ENCODE data around the gene ANKMY1. TPM values are rescaled to one million over a fixed set of nuclear protein-coding genes. Genes with fewer than 3 reads are reported as not detected.

Gene ANKMY1
- total RNA-seq, 2 experiments from 2014 or later: 28.2 to 31.5 TPM

DNA sequence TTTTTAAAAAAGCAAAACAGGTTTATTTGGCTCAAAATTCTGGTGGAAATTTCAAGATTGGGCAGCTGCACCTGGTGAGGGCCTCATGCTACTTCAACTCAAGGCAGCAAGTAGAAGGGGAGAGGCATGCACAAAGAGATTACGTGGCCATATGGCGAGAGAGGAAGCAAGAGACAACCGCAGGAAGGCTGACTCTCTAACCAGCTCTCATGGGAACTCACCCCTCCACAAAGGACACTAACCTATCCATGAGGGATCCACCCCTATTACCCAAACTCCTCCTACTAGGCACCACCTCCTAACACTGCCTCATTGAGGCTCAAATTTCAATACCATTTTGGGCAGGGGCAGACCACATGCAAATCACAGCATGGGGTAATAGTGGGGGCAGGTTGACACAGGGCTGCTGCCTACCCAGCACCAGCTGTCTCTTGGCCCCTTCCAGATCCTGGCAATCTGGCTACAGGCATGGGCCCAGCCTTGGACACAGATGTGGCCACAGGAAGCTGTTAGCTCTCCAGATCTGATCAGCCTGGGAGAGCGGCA lies 26.8 kb upstream of the ANKMY1 start:
- DNase-seq: no peak
- H3K36me3 Mint-ChIP-seq (ENCODE audit: low read depth): peaks cover 34% of the 10 kb centered on the region
- peak overlapping the region; percentile 84 for H3K4me3 Mint-ChIP-seq
- ChIA-PET CTCF (interaction anchor here (5.0 to 7.0 kb wide), 2 partner anchors 19 to 70 kb away, joined by 41 to 98 read pairs; no protein-coding TSS in a partner anchor), POLR2A (interaction anchor here (0.9 to 6.6 kb wide), 4 partner anchors 9 to 36 kb away, joined by 3 to 127 read pairs (median 62); partner anchors contain the start of gene DUSP28)
- H3K27me3 Mint-ChIP-seq: no peaks in the 10 kb centered on the region
- H3K9me3 Mint-ChIP-seq: no peaks in the 10 kb centered on the region
- H3K4me1 Mint-ChIP-seq: peaks cover 67% of the 10 kb centered on the region
- peak overlapping the region; percentile 55 for H3K27ac Mint-ChIP-seq

DNA sequence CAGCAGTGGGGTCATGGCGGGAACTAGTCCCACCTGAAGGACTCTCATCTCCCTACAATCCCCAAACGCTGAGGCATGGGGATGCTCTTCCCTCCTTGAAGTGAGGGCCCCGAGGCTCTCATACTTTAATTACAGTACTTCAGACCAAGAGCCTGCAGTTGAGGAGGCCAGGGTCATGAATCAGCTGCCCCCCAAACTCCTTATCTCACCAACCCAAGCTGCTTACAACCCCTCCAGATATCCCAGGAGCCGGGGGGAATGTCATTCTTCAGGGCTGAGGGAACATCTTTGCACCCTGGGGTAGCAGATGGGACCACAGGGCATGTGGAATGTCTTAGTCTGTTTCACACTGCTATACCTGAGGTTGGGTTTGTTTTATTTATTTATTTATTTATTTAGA lies 26.0 kb upstream of the ANKMY1 start:
- Mint-ChIP-seq H3K9me3 (no peaks in the 10 kb centered on the region), H3K36me3 (ENCODE audit: low read depth) (peaks cover 35% of the 10 kb centered on the region), H3K4me1 (peaks cover 70% of the 10 kb centered on the region), H3K4me3 (no peak overlapping the region), H3K27ac (no peak overlapping the region), H3K27me3 (no peaks in the 10 kb centered on the region)
- POLR2A ChIA-PET: interaction anchor here (0.9 to 6.6 kb wide), 3 partner anchors 9 to 22 kb away, joined by 3 to 127 read pairs (median 74); partner anchors contain the start of gene DUSP28
- no peak for DNase-seq
- CTCF ChIA-PET: no interaction called here

DNA sequence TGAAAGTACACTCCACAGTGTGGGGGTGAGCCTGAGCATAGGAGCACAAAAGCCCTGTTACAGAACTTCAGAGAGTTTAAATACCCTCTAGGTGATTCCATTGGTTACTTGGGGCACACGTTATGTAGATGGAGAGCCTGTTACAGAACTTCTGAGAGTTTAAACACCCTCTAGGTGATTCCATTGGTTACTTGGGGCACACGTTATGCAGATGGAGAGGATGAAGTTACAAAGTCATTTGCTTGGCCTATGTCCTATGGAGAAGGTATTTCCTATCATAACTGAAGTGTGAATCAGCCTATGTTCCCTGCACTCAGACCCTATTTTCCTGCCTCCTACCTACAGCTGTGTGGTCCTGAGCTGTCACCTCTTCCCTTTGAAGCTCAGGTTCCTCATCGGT lies 25.0 kb upstream of the ANKMY1 start:
- ChIA-PET POLR2A (interaction anchor here (0.6 to 1.8 kb wide), 2 partner anchors 14 to 17 kb away, joined by 3 to 6 read pairs; no protein-coding TSS in a partner anchor), CTCF (interaction anchor here (1.9 kb wide), 1 partner anchor 16 kb away, joined by 11 read pairs; no protein-coding TSS in a partner anchor)
- Mint-ChIP-seq H3K36me3 (ENCODE audit: low read depth) (peaks cover 35% of the 10 kb centered on the region), H3K9me3 (no peaks in the 10 kb centered on the region), H3K27ac (no peak overlapping the region), H3K4me1 (peaks cover 67% of the 10 kb centered on the region), H3K4me3 (no peak overlapping the region), H3K27me3 (no peaks in the 10 kb centered on the region)
- no peak for DNase-seq

DNA sequence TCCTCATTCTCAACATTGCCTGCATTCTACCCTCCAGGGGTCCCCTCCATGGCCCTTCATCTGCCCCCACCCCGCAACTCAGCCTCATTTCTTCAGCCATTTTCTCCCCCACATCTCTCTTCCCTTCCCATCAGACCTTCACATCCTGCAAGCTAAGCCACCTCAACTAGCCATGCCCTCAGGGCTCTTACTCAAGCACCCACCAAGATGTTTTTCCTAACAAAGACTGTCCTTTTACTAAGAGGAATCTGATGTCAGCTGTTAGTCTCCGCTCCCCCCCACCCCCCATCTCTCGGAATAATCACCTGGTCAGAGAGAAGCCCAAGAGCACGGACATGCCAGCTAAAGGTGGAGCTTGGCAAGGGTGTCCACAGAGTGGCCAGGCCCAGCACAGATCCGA lies 24.0 kb upstream of the ANKMY1 start:
- Mint-ChIP-seq H3K27ac (no peak overlapping the region), H3K4me3 (no peak overlapping the region), H3K36me3 (ENCODE audit: low read depth) (peaks cover 36% of the 10 kb centered on the region), H3K9me3 (no peaks in the 10 kb centered on the region), H3K4me1 (peaks cover 61% of the 10 kb centered on the region), H3K27me3 (no peaks in the 10 kb centered on the region)
- no peak for DNase-seq
- ChIA-PET CTCF (interaction anchor here (1.9 kb wide), 1 partner anchor 15 kb away, joined by 11 read pairs; no protein-coding TSS in a partner anchor), POLR2A (interaction anchor here (1.8 kb wide), 1 partner anchor 16 kb away, joined by 6 read pairs; no protein-coding TSS in a partner anchor)

- no peak overlapping the region for H3K4me3 Mint-ChIP-seq
- no peaks in the 10 kb centered on the region for H3K27me3 Mint-ChIP-seq
- H3K9me3 Mint-ChIP-seq: no peaks in the 10 kb centered on the region
- peak; percentile 88 for DNase-seq
- peak overlapping the region; percentile 79 for H3K27ac Mint-ChIP-seq
- peaks cover 51% of the 10 kb centered on the region for H3K4me1 Mint-ChIP-seq
- CTCF ChIA-PET: interaction anchor here (1.0 to 2.6 kb wide), 10 partner anchors 8 to 76 kb away, joined by 3 to 57 read pairs (median 10); partner anchors contain the start of genes DUSP28 and RNPEPL1
- POLR2A ChIA-PET: interaction anchor here (0.8 to 2.2 kb wide), 6 partner anchors 11 to 66 kb away, joined by 4 to 65 read pairs (median 12); partner anchors contain the start of gene DUSP28
- peaks cover 37% of the 10 kb centered on the region for H3K36me3 Mint-ChIP-seq (ENCODE audit: low read depth)
Measured at GRCh38 chr2:240579771-240580614, 22.2 kb upstream of the ANKMY1 start.

DNA sequence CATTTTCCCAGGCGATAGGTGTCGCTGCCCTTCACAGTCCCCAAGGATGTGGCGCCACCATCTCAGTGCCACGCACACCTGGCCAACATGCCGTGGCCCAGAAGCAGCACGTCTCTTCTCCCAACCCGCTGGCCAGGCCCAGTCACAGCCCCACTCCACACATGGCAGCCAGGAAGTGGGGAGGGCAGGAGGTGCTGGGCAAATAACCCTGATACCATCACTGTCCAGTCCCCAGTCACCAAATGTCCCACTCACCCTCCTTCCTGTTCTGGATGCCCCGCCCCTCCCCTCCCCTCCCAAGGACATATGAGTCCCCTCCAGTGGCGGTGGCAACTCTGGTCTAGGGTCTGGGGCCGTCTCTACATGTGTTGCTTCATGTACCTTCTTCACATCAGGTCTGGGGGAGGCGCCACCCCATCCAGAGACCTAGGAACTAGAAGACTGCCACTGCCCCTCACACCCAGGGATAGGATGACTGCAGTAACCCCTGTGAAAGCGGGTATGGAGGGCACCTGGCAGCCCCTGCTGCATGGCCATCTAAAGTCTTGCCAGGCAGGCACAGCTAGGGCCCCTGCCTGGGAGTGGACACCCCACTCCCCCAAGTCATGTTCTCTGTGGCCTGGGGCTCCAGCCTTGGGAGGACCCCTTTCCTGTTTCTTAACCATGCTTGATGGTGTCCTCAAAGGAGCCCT lies 21.4 kb upstream of the ANKMY1 start:
- Mint-ChIP-seq H3K27ac (peak overlapping the region; percentile 79), H3K4me3 (no peak overlapping the region), H3K36me3 (ENCODE audit: low read depth) (peaks cover 43% of the 10 kb centered on the region), H3K4me1 (peaks cover 44% of the 10 kb centered on the region), H3K27me3 (no peaks in the 10 kb centered on the region), H3K9me3 (no peaks in the 10 kb centered on the region)
- CTCF ChIA-PET: interaction anchor here (0.5 to 2.6 kb wide), 12 partner anchors 8 to 1322 kb away, joined by 3 to 57 read pairs (median 8); partner anchors contain the start of genes DUSP28 and RNPEPL1
- POLR2A ChIA-PET: interaction anchor here (0.8 to 2.2 kb wide), 6 partner anchors 10 to 65 kb away, joined by 4 to 65 read pairs (median 12); partner anchors contain the start of gene DUSP28
- DNase-seq: no peak

DNA sequence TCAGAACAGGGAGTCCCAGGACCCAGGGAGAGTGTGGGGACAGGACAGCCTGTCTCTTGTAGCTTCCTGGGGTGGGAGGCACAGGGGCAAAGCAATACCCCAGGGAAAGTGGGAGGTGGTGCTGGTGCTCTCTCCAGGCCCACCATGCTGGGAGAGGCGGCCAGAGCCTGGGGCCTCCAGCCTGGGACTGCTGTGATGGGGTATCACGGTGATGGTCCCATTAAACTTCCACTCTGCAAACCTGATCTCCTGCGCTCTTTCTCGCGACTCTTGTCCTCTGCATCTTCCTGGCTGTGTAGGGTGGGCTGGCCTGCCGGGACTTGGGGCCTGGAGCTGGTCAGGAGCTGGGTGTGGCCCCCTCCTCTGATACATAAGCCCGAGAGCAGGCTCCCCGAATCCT lies 20.7 kb upstream of the ANKMY1 start:
- ChIA-PET CTCF (interaction anchor here (1.0 to 2.6 kb wide), 2 partner anchors 9 to 13 kb away, joined by 3 to 57 read pairs; no protein-coding TSS in a partner anchor), POLR2A (interaction anchor here (1.0 to 3.8 kb wide), 4 partner anchors 8 to 18 kb away, joined by 3 to 18 read pairs (median 9); partner anchors contain the start of genes CAPN10 and RNPEPL1)
- no peaks in the 10 kb centered on the region for H3K27me3 Mint-ChIP-seq
- peaks cover 43% of the 10 kb centered on the region for H3K36me3 Mint-ChIP-seq (ENCODE audit: low read depth)
- peaks cover 40% of the 10 kb centered on the region for H3K4me1 Mint-ChIP-seq
- H3K4me3 Mint-ChIP-seq: no peak overlapping the region
- no peak for DNase-seq
- peak overlapping the region; percentile 79 for H3K27ac Mint-ChIP-seq
- H3K9me3 Mint-ChIP-seq: no peaks in the 10 kb centered on the region

DNA sequence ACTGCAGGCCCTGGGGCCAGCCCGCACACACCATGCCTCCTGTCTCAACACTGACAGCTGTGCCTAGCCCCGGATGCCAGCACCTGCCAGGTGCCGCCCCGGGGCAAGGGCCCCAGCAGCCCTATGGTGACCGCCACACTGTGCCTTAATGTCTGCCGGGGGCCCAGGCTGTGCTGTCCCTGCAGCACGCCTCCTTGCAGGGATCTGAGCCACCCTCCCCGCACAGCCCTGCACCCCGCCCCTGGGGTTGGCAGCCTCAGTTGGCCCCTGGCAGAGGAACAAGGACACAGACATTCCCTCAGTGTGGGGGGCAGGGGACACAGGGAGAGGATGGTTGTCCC lies 20.3 kb upstream of the ANKMY1 start:
- no peaks in the 10 kb centered on the region for H3K27me3 Mint-ChIP-seq
- DNase-seq: no peak
- no peak overlapping the region for H3K4me3 Mint-ChIP-seq
- ChIA-PET POLR2A (interaction anchor here (1.0 to 3.8 kb wide), 4 partner anchors 8 to 17 kb away, joined by 3 to 18 read pairs (median 9); partner anchors contain the start of genes CAPN10 and RNPEPL1), CTCF (interaction anchor here (1.0 kb wide), 1 partner anchor 9 kb away, joined by 3 read pairs; no protein-coding TSS in a partner anchor)
- no peak overlapping the region for H3K27ac Mint-ChIP-seq
- H3K4me1 Mint-ChIP-seq: peaks cover 37% of the 10 kb centered on the region
- peaks cover 43% of the 10 kb centered on the region for H3K36me3 Mint-ChIP-seq (ENCODE audit: low read depth)
- H3K9me3 Mint-ChIP-seq: no peaks in the 10 kb centered on the region

GRCh38 chr2:240577281-240578109 lies 19.7 kb upstream of the ANKMY1 start:
- Mint-ChIP-seq H3K4me1 (peaks cover 37% of the 10 kb centered on the region), H3K27ac (no peak overlapping the region), H3K9me3 (no peaks in the 10 kb centered on the region), H3K4me3 (no peak overlapping the region), H3K36me3 (ENCODE audit: low read depth) (peaks cover 42% of the 10 kb centered on the region), H3K27me3 (no peaks in the 10 kb centered on the region)
- ChIA-PET CTCF (no interaction called here), POLR2A (interaction anchor here (1.0 to 3.8 kb wide), 5 partner anchors 8 to 17 kb away, joined by 3 to 18 read pairs (median 8); partner anchors contain the start of genes CAPN10 and RNPEPL1)
- DNase-seq: no peak

DNA sequence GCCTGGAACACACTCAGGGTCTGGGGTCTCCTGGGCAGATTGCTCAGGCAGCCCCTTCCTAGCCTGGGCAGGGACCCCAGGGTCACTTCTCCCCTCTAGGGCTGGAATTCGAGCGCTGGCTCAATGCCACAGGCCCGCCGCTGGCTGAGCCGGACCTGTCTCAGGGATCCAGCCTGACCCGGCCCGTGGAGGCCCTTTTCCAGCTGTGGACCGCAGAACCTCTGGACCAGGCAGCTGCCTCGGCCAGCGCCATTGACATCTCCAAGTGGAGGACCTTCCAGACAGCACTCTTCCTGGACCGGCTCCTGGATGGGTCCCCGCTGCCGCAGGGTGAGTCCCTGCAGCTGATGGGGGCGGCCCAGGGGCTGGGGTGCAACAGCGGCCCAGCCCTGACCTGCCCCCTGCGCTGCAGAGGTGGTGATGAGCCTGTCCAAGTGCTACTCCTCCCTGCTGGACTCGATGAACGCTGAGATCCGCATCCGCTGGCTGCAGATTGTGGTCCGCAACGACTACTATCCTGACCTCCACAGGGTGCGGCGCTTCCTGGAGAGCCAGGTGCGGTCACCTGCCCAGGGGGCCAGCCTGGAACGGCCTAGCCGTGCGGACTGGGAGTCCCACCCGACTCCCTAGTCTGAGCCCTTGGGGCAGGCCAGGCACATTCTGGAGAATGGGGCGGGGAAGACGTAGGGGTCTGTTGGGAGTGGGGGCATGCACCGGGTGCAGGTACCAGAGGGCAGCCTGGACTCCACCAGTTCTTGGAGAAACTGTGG lies 18.8 kb upstream of the ANKMY1 start:
- H3K4me1 Mint-ChIP-seq: peaks cover 37% of the 10 kb centered on the region
- no peaks in the 10 kb centered on the region for H3K9me3 Mint-ChIP-seq
- no peaks in the 10 kb centered on the region for H3K27me3 Mint-ChIP-seq
- ChIA-PET POLR2A (interaction anchor here (1.5 to 3.8 kb wide), 3 partner anchors 8 to 16 kb away, joined by 4 to 18 read pairs (median 8); partner anchors contain the start of genes CAPN10 and RNPEPL1), CTCF (no interaction called here)
- no peak overlapping the region for H3K27ac Mint-ChIP-seq
- peaks cover 34% of the 10 kb centered on the region for H3K36me3 Mint-ChIP-seq (ENCODE audit: low read depth)
- no peak for DNase-seq
- H3K4me3 Mint-ChIP-seq: no peak overlapping the region

GRCh38 chr2:240576036-240576435 lies 18.2 kb upstream of the ANKMY1 start:
- no peak overlapping the region for H3K27ac Mint-ChIP-seq

More at GRCh38 chr2:240576036-240576435, 18.2 kb upstream of the ANKMY1 start:
- Mint-ChIP-seq H3K27me3 (no peaks in the 10 kb centered on the region), H3K4me3 (no peak overlapping the region), H3K36me3 (ENCODE audit: low read depth) (peaks cover 38% of the 10 kb centered on the region), H3K9me3 (no peaks in the 10 kb centered on the region), H3K4me1 (peaks cover 41% of the 10 kb centered on the region)
- ChIA-PET CTCF (interaction anchor here (0.9 kb wide), 1 partner anchor 11 kb away, joined by 3 read pairs; the partner anchor contains the start of gene CAPN10), POLR2A (interaction anchor here (1.5 to 3.8 kb wide), 3 partner anchors 10 to 15 kb away, joined by 4 to 18 read pairs (median 4); partner anchors contain the start of gene CAPN10)
- DNase-seq: no peak
